Natural killer cell (primary cell): ENCODE results near the gene COPS7B. TPM values are rescaled to one million over a fixed set of nuclear protein-coding genes. Genes with fewer than 3 reads are reported as not detected.
A peak's percentile ranks its signal among the peaks of the same experiment; 100 is the strongest.

ENCODE experiments used
- ATAC-seq, 3 donors: fragments of 150-1000 bp in 2 of 3; fragments of 200-7000 bp in 1 of 3; cut with Tn5 transposase; 1 replicate in 1 of 3; 2 replicates in 2 of 3; pipeline ENCODE4 v1.10.0; 2021; ENCODE audit warnings: mild to moderate bottlenecking in 2 of 3, moderate library complexity in 2 of 3
- DNase-seq, 2 donors: peaks; one replicate each; pipeline versions ENCODE4 v3.0.0 to v3.0.0-alpha.2; 2013 to 2021; ENCODE audit warnings: mixed read lengths in 1 of 2
- H3K27ac ChIP-seq: one replicate; pipeline ENCODE4 v1.5.1; 2013; ENCODE audit warnings: mild to moderate bottlenecking, low read length
- H3K27me3 ChIP-seq: one replicate; pipeline ENCODE4 v1.6.1; 2013; ENCODE audit warnings: low read length; ENCODE audit not compliant: control insufficient read depth, insufficient read depth
- H3K36me3 ChIP-seq: one replicate; pipeline ENCODE4 v1.6.1; 2013; ENCODE audit warnings: low read length; ENCODE audit not compliant: control insufficient read depth, insufficient read depth
- H3K4me1 ChIP-seq: one replicate; pipeline ENCODE4 v1.6.1; 2013; ENCODE audit warnings: low read length; ENCODE audit not compliant: control insufficient read depth, insufficient read depth
- H3K4me3 ChIP-seq: one replicate; pipeline ENCODE4 v1.5.1; 2013; ENCODE audit warnings: low read length
- H3K9me3 ChIP-seq: one replicate; pipeline ENCODE4 v1.6.1; 2013; ENCODE audit warnings: low read length; ENCODE audit not compliant: control insufficient read depth, insufficient read depth
- H3K27ac Mint-ChIP-seq, 2 donors: one replicate each; pipeline ENCODE4 v1.8.0; 2022; ENCODE audit warnings: mild to moderate bottlenecking in 2 of 2, mixed read lengths in 2 of 2, moderate library complexity in 1 of 2
- H3K27me3 Mint-ChIP-seq, 2 donors: one replicate each; pipeline ENCODE4 v1.8.0; 2022; ENCODE audit warnings: low read depth in 2 of 2, mixed read lengths in 2 of 2
- H3K36me3 Mint-ChIP-seq: one replicate; pipeline ENCODE4 v1.8.0; 2022; ENCODE audit warnings: mixed read lengths
- H3K4me1 Mint-ChIP-seq, 2 donors: one replicate each; pipeline ENCODE4 v1.8.0; 2022; ENCODE audit warnings: mixed read lengths in 2 of 2
- H3K4me3 Mint-ChIP-seq: one replicate; pipeline ENCODE4 v1.8.0; 2022; ENCODE audit warnings: mild to moderate bottlenecking, moderate library complexity, mixed read lengths
- H3K9me3 Mint-ChIP-seq, 2 donors: one replicate each; pipeline ENCODE4 v1.8.0; 2022; ENCODE audit warnings: mixed read lengths in 2 of 2
- WGBS: methylation state at CpG from one replicate; pipeline ENCODE4 v1.1.7; 2013; ENCODE audit warnings: missing lambda C conversion rate; ENCODE audit not compliant: insufficient coverage; 5-methylcytosine and 5-hydroxymethylcytosine counted together
- intact Hi-C: fragments of 100-400 bp; cut with micrococcal nuclease; formaldehyde crosslinking; loops from one replicate; pipeline ENCODE4 v1.14.2; 2022
- total RNA-seq, 4 donors: library from RNA; stranded (reverse); fragments of 120-200 nt in 1 of 4; gene quantifications; one replicate each; pipeline versions ENCODE4 v1.2.3 to v1.2.4, GENCODE V29; 2013 to 2022
- TF ChIP-seq, protein P1 (sequence below): fragments of 200-600 bp; IDR thresholded peaks from one replicate; pipeline ENCODE4 v1.8.0; 2022; ENCODE audit warnings: antibody characterized with exemption

Gene COPS7B
- total RNA-seq, 3 donors from 2014 or later (not counting 1 experiment from before 2014, with no cell fraction given): 44.2 to 59.9 (median 53.9) TPM

DNA sequence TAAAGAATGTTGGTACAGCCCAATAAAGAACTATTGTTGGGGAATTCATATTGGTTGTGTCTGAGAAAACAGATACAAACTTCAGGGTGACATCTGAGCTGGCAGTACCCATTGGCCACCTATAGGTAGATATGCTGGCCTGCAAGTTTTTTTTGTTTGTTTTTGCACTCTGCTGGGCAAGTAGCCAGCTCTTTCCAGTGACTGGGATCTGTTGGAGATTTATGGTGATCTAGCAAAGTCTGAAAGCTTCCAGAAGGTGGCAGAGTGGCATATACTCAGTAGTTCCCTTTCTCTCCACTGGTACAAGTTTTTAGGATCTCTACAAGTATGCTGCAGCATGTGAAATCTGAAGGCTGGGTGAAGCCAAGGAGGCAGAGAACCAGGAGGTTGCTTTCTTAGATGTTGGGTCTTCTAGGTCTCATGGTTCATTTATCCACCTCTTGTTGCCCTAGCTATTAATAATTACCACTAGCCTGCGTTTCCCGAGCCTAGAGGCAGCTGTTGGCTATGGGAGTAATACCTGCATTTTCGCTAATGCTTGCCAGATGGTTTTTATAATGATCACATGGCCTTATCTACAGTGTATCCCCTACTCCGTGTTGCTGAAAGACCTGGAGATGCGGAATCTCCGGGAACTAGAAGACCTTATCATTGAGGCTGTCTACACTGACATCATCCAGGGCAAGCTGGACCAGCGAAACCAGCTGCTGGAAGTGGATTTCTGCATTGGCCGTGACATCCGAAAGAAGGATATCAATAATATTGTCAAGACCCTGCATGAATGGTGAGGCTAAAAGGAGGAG, 9.5 kb downstream of the COPS7B start:
- no peak overlapping the region for H3K27ac ChIP-seq
- H3K27ac Mint-ChIP-seq: no peak overlapping the region
- H3K27me3 ChIP-seq: no peaks in the 10 kb centered on the region
- H3K9me3 Mint-ChIP-seq: no peaks in the 10 kb centered on the region
- no peak overlapping the region for H3K4me3 Mint-ChIP-seq
- no peaks in the 10 kb centered on the region for H3K27me3 Mint-ChIP-seq
- peaks cover 15% of the 10 kb centered on the region for H3K36me3 Mint-ChIP-seq
- WGBS: 98% methylated on average over 9 of the region's 9 CpGs
- intact Hi-C loops: no loop called here
- peaks cover 50% of the 10 kb centered on the region for H3K36me3 ChIP-seq
- peaks cover 6 to 9% of the 10 kb centered on the region in 2 donors for H3K4me1 Mint-ChIP-seq
- DNase-seq (no peak), ATAC-seq (no peak)
- TF ChIP-seq, protein P1, sequence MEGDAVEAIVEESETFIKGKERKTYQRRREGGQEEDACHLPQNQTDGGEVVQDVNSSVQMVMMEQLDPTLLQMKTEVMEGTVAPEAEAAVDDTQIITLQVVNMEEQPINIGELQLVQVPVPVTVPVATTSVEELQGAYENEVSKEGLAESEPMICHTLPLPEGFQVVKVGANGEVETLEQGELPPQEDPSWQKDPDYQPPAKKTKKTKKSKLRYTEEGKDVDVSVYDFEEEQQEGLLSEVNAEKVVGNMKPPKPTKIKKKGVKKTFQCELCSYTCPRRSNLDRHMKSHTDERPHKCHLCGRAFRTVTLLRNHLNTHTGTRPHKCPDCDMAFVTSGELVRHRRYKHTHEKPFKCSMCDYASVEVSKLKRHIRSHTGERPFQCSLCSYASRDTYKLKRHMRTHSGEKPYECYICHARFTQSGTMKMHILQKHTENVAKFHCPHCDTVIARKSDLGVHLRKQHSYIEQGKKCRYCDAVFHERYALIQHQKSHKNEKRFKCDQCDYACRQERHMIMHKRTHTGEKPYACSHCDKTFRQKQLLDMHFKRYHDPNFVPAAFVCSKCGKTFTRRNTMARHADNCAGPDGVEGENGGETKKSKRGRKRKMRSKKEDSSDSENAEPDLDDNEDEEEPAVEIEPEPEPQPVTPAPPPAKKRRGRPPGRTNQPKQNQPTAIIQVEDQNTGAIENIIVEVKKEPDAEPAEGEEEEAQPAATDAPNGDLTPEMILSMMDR: no peak
- no peak overlapping the region for H3K4me3 ChIP-seq
- no peaks in the 10 kb centered on the region for H3K9me3 ChIP-seq
- no peaks in the 10 kb centered on the region for H3K4me1 ChIP-seq

DNA sequence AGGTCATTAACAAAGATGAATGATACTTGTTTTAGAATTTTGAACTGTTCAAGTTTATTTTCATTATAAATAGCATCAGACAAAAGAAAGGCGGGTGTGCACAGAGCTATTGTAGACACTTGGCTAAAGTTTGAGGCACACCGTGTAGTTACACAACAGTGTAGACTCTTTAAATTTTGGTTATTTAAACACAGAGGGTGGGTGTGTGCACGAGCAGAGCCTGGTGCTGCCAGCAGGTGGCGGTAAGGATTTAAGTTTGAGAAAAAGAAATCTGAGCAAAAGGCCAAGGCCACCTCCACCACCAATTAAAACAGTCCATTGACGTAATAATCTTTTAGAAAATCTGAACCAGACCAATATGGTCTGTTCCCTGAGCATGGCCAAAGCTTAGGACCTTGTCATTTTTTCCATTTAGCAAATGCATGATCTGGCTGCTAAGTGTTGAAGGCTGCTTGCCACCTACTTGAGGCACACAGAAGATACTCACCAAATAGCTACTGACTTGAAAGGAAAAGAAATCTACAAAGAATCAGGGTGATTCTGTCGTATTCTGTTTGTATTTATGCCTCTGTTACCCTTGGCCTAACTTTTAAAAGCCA, 14.3 kb downstream of the COPS7B start:
- DNase-seq (peak in 1 of 2 donors; percentile 52), ATAC-seq (peak; percentile 39 to 58 (median 44))
- Mint-ChIP-seq H3K4me1 (peaks cover 7 to 13% of the 10 kb centered on the region in 2 donors), H3K9me3 (no peaks in the 10 kb centered on the region), H3K27me3 (no peaks in the 10 kb centered on the region), H3K36me3 (peaks cover 7% of the 10 kb centered on the region), H3K27ac (no peak overlapping the region), H3K4me3 (no peak overlapping the region)
- intact Hi-C loops: no loop called here
- Histone ChIP-seq H3K27ac (no peak overlapping the region), H3K36me3 (peaks cover 52% of the 10 kb centered on the region), H3K4me3 (no peak overlapping the region), H3K27me3 (no peaks in the 10 kb centered on the region), H3K4me1 (no peaks in the 10 kb centered on the region), H3K9me3 (no peaks in the 10 kb centered on the region)
- TF ChIP-seq, protein P1: peak; percentile 62
- 69% methylated on average over 6 of the region's 6 CpGs for WGBS

DNA sequence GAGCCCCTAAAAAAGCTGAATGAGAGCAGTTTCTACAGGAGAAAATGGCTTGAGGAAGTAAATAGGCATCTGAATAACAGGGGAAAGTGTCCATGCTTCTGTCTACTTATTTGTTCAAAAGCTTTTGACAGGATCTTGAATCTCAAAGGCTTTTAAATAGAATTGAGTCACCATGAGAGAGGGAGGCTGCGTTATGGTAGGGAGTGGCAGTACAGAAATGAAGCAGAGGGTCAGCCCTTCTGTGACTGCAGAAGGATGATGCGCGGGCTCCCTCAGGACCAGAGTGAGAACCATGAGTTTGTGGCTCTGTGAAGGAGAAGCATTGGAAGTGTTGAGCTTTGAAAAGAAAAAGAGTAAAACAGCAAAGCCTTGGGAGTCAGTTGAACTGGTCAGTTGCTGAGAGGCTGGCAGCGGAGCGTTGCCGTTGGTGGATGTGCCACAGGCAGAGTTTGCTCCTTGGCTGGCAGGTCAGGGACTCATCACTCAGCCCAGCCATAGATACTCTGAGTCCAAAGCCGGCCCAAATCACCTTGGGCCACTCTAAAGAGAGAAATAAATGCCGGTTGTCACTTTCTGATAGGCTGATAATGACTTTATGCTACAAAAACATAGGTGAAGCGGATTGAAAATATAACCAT, 17.4 kb downstream of the COPS7B start:
- H3K4me3 Mint-ChIP-seq: no peak overlapping the region
- no peaks in the 10 kb centered on the region for H3K9me3 Mint-ChIP-seq
- DNase-seq (no peak), ATAC-seq (no peak)
- peaks cover 7 to 13% of the 10 kb centered on the region in 2 donors for H3K4me1 Mint-ChIP-seq
- H3K27me3 ChIP-seq: no peaks in the 10 kb centered on the region
- no peaks in the 10 kb centered on the region for H3K9me3 ChIP-seq
- 95% methylated on average over 8 of the region's 9 CpGs for WGBS
- H3K4me3 ChIP-seq: no peak overlapping the region
- H3K36me3 Mint-ChIP-seq: peaks cover 7% of the 10 kb centered on the region
- H3K4me1 ChIP-seq: no peaks in the 10 kb centered on the region
- TF ChIP-seq, protein P1: no peak
- H3K27ac Mint-ChIP-seq: peak overlapping the region in 1 of 2 donors; percentile 24
- no peaks in the 10 kb centered on the region for H3K27me3 Mint-ChIP-seq
- intact Hi-C loops: no loop called here
- peaks cover 64% of the 10 kb centered on the region for H3K36me3 ChIP-seq
- no peak overlapping the region for H3K27ac ChIP-seq
